NCI-H510A (cell line): ENCODE measurements around the gene FMNL2.

Source experiments
- DNase-seq: peaks from one replicate; lab custom pipeline; 2025; lab: John Stamatoyannopoulos, UW

Gene FMNL2

DNA sequence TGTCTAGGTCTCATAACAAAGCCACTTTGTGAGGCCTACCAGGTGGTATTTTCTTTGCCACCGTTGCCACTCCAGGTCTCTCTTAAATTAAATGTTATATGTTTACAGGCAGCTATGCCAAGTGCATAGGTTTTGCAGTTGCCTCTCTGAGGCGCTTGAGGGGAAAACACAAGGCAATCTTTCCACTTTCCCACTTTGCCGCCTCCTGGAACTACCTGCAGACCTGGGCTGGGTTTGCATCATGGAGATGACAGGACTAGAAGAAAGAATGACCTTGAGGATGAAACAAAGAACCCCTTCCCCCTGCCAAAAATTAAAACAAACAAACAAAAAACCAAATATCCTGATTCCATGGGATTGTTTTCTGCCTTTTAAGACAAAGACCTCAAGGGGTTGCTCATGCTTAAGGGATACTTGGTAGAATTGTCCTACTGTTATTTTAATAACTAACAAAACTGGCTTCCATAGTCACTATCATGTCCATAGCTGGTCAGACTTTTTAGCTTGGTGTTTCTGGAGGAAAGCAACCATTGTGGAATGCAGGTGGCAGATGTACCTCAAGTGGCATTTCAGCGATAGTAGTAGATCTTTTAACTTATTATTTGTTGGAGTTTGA, 222.4 kb downstream of the FMNL2 start:
- DNase-seq, result no peak

DNA sequence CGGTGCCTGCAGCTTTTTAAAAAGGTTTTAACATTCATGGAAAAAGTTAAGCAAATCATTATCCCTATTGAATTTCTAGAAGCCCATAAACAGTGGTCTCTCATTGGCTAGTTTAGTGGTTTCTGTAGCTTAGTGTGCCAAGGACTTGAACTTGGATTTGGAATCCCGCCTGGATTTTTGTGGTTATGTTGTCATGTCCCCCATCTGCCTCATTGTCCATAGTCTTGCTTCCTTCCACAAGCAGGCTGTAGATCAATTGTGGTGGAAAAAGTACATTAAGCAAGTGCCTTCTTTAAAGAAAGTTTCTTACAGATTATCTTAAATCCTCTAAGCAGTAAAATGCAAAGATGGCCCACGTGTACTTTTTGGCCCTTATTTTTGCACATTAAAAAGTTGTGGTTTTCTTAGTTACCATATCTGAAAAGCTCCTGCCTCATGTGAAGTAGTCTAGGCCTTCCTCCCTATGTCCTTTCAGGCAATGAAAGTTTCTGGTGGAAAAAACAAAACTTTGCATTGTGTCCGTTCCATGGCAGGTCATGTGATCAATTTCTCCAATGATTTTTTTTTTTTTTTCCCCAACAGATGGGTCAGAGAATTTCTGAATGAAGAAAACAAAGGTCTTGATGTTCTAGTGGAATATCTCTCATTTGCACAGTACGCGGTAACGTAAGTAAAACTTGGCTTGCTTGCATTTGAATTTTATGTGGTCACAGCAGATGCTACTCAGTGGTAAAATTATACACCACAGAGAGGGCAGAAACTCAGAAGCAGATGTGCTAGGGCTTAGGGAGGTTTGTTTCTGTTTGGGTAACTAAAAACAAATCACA, 223.4 kb downstream of the FMNL2 start:
- DNase-seq, result no peak

DNA sequence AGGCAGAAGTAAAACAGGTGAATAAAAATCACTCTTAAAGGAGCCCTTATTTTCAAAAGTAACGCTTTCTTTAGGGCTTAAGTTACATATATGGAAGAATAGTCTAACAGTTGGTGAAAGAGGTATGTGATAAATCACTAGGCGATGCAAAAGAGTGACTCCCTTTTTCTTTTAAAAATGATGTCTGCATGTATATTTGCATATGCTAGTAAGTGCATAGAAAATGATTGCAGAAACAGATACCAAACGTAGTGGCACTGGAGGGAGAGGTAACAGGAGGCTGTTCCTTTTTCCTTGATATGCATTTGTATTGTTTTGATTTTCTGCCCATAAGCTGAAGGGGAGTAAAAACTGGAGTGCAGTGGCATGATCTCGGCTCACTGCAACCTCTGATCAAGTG, 224.0 kb downstream of the FMNL2 start:
- DNase-seq, result no peak

DNA sequence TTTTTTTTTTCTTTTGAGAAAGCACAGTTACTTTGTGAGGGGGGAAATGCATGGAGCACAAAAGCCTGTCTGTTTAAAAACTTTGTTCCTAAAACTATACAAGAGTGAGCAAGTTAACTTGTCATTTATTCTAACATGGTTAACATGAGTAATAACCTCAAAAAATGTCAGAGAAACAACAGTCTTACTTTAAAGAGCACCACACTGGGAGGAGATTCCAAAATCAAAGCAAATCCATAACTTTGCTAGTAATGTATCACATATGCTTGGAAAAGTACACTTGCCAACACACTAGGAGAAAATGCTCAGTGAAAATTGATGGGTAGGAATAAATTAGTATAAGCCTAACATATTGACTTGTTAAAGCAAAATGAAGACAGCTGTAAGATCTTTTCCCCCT, 225.2 kb downstream of the FMNL2 start:
- no peak for DNase-seq

DNA sequence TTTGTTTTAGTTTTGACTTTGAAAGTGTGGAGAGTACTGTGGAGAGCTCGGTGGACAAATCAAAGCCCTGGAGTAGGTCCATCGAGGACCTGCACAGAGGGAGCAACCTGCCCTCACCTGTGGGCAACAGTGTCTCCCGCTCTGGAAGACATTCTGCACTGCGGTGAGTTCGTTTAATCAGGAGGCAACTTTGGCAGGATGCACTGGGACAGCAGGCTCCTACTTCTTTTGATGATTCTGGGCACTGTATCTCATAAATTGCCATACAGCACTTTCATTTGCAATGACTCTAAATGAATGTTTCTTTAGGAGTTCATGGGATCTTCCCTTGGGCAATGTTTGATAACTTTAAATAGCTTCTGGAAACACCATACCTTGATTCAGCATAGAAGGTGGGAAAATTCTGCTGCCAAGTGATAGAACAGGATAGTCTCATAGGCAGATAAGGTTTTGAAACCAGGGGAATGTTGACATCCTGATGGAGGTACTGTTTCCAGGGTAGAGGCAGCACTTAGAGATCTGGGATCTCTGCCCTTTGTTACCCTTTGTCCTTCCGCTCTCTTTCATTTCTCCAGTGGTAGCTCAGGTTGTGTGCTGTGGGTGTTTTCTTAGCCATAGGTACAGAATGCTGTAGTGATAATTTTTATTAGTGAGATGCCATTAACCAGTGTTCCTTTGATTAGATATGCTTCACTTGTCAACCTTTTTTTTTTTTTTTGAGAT, 226.1 kb downstream of the FMNL2 start:
- DNase-seq, result no peak

DNA sequence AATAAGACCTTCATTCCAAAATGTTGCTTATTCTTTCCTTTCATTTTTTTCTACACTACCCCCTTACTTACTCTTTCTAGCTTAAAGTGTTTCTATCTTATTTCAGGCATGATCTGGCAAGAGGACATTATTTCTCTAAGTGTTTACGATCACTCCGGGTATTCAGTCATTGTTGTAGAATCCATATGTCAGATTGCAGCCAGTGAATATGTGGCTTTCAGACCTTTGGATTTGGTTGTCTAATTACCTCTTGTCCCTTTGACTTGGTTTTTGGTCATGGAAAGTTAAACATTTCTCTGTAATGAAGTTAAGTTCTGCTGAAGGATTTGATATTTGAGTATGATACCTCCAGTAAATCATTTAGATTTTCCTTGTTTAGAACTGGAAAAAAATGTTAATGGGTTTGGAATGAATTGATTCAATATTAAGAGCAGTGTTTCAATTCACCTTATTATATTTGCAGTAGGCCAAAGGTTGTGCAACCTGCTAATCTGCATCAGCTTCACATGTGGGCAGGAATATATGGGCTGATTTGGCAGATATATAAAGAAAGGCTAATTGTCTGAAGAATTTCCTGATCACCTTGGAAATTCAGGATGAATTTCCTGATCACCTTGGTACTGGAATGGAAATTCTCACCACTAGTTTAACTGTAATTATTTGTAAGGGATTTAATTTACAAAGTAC, 227.4 kb downstream of the FMNL2 start:
- DNase-seq, result no peak

DNA sequence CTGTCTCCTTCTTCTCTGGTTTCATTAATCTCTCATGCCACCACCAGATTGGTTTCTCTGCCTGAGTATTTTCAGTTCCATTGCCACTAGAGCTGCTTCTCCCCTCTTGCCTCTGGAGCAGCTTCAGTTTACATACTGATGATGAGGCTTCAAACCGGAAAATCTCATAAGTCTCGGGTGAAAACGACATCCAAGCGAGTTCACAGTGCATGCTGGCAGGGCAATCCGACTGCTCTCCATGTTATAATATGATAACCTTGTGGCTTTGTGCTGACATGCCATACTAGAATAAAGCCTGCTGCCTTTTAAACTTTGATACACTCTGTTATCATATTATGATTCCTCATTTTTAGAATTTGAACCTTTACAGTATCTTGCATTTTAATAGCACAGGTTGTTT, 228.8 kb downstream of the FMNL2 start:
- DNase-seq, result no peak

DNA sequence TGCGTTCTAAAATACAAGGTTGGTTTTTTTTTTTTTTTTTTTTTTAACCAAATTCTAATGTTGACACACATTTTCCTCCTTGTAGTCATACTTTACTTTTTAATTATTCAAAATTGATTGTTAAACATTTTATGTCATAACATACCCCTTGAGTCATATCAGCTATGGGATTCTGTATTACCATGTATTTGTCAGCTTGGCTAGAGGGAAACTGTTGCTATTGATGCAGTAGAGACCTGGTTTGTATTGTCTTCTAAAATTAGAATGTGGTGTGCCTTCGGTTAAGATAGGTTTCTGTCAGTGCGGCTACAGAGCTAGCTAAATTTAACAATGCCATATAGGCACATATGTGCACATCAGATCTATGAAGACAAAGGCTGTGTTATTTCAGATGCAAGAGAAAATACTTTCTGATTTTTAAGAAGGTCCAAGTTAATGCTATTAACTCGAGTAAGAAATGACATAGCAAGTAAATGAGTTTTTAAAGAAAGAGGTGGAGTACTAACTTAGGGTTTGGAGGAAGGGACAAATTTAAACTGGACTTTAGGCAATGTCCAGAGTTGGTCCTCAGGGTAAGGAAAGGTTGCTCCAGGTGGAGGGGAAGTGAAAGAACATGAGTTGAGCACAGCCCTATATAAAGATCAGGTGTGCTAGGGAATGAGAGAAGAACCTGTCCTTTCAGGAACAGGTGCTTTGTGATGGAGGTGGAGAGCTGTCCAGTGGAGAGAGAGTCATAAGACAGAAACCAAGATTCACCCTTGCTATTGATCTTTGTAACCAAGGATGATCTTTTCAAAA, 230.0 kb downstream of the FMNL2 start:
- no peak for DNase-seq

DNA sequence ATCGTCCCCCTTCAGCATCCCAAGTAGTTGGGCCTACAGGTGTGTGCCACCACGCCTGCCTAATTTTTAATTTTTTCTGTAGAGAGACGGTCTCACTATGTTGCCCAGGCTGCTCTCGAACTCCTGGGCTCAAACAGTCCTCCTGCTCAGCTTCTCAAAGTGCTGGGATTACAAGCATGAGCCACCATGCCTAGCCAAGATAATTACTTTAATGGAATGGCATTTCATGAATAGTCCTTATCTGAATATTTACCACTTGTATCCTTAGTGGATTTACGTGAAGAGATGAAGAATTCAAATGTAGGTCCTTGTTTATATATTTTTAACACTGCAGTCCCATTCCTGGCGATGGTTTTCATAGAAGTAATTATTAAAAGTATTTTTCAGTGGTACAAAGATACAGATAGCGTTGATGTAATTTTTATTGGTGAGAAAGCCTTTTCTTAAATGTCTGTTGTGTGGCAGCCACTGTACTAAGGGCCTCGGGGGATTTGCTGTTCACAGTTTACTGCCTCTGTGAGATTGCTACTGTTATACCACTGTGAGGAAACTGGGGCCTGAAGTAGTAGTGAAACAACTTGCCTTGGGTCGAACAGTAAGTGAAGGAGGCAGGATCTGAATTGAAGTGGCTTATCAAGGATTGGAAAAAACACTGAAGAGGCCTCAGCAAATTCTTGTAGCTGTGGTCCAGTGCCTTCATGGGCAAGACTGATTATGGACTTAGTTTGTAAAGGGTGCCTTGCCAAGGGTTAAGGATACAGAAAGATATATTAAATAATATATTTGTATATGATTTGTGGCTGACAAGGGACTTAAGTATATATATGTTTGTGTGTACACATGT, 231.1 kb downstream of the FMNL2 start:
- no peak for DNase-seq

DNA sequence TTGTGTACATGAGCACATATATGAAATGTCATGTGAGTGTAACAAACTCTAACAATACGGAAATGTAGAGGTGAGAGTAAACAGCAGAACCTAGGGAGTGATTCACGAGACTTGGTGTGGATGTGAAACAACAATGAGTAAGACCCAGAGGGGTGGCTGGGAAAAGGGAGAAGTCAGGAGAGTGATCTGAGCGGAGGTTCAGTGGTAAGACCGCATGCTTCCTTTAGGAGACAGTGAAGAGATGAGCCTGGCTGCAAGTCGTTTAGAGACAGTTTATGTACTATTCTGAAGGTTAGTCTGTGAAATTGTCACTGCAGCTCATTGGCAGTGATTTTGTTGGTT, 231.7 kb downstream of the FMNL2 start:
- no peak for DNase-seq

DNA sequence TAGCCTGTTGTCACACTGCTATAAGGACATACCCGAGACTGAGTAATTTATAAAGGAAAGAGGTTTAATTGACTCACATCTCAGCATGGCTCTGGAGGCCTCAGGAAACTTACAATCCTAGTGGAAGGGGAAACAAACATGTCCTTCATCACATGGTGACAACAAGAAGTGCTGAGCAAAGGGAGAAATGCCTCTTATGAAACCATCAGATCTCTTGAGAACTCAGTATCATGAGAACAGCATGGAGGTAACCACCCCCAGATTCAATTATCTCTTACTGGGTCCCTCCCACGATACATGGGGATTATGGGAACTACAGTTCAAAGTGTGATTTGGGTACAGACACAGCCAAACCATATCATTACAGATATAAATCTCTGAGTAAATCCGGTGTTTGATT, 233.6 kb downstream of the FMNL2 start:
- no peak for DNase-seq

DNA sequence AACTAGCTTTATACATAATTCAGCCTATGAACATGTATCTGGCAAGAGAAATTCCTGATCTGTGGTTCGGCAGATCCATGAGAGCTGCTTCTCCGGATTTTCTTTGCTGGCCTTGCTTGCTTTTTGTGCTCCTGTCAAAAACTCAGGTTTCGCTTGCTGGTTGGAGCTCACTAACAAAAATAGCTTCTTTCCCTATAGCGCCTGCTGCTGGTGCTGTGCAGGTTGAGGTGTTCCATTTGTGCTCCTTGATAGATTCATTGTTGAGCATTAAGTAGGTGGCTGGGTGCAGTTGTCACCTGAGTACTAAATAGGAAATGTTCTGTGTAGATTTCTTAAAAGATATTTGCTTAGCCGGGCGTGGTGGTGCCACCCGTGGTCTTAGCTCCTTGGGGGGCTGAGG, 234.2 kb downstream of the FMNL2 start:
- DNase-seq, result no peak

DNA sequence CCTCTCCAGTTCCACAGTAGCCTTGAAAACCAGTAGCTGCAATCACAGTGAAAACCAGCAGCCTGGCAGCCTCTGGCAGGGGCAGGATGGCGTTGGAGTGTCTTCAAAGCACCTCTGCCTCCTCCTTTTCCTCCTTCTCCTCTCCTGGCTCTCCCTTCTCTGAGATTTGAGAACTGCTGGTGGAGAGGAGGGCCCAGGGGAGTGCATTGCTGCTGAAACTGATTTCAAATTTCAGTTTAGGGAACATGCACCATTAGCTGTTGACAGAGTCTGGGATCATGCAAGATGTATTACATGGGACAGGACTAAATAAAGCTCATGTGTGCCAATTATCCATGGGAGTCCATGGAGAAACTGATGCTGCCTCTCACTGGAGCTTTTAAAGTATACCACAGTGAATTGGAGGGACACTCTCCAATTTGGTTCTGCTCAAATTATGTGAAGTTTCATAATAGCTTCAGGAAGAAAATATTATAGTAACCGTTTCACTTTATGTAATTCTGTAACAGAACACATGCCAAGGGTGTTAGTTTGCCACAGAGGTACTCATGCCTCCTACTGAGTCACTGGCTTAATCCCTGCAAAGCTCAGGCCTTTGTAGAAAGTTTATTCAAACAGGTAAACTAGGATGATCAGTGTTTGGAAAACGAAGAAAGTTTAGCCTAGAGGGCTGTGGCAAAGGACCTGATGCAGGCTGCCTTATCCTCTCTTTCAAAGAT, 236.2 kb downstream of the FMNL2 start:
- no peak for DNase-seq

DNA sequence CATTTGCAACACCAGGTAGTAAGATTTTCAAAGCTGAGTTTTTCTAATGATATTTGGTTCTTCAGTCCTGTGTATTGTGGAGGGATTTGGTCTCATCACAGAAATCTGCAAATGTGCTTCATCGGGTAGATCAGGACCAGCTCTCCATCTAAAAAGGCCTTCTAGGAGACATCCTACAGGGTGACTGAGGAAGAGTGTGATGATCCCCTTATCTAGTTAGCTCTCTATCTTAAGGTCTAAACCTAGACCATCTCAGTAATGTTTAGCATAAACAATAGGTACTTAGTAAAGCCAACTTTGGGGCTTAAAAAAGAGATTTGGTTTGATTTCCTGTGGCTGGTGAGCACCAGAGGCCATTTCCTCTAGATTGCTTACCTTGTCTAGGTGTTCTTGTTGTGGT, 237.1 kb downstream of the FMNL2 start:
- no peak for DNase-seq

DNA sequence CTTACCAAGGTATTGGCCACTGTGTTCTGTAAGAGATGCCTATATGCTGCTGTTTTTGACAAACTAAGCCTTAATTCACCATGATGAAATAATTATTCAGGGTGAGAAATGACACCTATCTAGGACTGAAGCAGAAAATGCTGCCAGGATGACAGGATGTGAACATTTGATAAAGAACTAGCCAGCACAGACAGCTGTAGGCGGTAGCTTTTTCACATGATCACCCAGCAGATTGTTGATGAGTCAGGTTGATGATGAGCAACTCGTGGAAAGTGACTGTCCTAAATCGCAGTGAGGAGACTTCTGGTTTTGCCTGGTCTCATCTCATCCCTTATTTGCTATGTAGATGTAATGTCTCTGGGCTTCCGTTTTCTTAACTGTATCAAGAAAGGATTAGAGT, 238.2 kb downstream of the FMNL2 start:
- DNase-seq, result no peak

DNA sequence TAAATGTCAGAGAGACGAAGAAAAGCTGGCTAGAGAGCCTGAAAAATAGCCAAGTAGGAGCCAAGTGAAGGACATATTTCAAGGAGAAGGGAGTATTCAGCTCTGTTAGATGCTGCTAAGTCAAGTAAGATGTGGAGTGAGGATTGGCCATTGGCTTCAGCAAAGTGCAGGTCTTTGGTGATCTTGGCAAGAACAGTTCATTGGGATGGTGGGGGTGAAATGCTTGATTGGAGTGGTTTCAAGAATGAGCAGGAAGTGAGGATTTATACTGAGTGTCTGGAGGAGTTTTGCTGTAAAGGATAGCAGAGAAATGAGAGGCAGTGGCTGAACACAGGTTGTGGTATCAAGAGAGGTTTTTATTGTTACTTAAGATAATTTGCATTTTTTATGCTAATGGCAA, 242.6 kb downstream of the FMNL2 start:
- no peak for DNase-seq

DNA sequence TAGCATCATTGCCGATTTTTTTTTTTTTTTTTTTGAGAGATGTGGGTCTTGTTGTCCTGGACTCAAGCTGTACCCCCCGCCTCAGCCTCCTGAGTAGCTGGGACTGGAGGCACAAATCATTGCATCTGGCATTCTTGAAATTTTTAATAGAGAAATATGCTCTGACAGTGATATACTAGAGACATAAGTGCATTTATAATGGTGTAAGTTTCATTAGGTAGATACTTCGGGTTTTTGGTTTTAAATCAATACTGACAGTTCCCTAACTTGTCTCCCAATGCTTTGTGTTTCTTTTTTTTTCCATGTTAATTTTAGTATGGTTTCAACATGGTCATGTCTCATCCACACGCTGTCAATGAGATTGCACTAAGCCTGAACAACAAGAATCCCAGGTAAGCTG, 243.6 kb downstream of the FMNL2 start:
- DNase-seq, result no peak

DNA sequence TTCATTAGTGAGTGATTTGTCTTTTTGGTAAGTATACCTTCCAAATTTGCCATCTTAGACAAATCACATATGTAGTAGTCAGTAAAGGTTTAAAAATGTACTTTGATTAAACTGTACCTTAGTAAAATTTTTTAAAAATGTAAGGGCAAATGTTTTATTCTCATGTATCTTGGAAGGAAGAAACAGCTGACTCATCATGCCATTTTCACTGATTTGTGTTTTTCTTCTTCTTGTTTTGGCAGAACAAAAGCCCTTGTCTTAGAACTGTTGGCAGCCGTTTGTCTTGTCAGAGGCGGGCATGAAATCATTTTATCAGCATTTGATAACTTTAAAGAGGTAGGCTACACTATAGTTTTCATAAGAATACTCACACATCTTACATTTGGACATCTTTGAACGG, 245.7 kb downstream of the FMNL2 start:
- DNase-seq, result no peak

DNA sequence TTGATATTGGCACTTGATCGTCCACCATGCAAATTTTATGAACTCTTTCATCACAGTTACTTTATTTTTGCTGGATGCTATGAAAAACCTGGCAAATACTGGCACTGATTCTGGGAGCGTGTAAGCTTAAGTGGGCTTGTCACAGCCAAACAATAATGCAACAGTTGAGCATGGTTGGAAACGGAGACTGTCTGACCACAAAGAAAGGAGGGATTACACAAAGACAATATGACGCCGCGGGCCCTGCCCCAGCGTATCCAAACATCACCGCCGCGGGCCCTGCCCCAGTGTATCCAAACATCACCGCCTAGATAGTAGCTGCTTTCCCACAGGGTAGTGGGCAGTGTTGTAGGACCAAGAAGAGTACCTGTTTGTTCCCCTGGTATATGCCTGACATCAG, 246.4 kb downstream of the FMNL2 start:
- no peak for DNase-seq

DNA sequence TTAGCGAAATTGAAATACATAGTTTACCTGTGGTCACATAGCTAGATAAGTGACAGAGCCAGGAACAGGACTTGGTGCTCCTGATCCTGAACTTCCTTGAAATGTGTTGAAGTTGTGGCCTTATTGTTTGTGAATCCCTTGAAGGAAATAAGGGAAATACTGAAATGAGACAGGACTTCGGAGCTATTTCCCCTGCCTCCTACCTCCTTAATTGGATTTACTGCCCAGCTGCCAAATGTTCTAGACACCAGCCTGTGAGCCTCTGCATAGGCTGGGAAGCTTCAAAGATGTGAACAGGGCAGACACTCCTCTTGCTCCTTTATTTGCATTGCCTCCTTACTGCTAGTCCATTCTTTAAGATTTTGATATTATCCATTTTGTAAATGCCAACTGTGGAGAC, 247.1 kb downstream of the FMNL2 start:
- no peak for DNase-seq
